HG03432 (cell line): Measurements from ENCODE around the gene PSMD13.

Source experiments
- ATAC-seq: cut with Tn5 transposase; IDR thresholded peaks from one replicate; pipeline ENCODE4 v1.9.1; 2021; ENCODE audit warnings: mild to moderate bottlenecking, moderate library complexity; ENCODE audit not compliant: unreplicated experiment

PSMD13 gene

GRCh38 chr11:241634-242033 lies 4.9 kb downstream of the PSMD13 start:
- no peak for ATAC-seq

GRCh38 chr11:244376-244775 lies 7.6 kb downstream of the PSMD13 start:
- no peak for ATAC-seq

GRCh38 chr11:249062-249461 lies 12.3 kb downstream of the PSMD13 start:
- no peak for ATAC-seq

- ATAC-seq = no peak
These were observed 13.5 kb downstream of the PSMD13 start for GRCh38 chr11:250274-250673.

- no peak for ATAC-seq
These were observed 14.0 kb downstream of the PSMD13 start for GRCh38 chr11:250740-251299.

- ATAC-seq = no peak
These were observed 14.8 kb downstream of the PSMD13 start for GRCh38 chr11:251550-251949.

- no peak for ATAC-seq
These were observed 15.9 kb downstream of the PSMD13 start for GRCh38 chr11:252666-253065.

GRCh38 chr11:253160-253885 lies 16.5 kb downstream of the PSMD13 start:
- no peak for ATAC-seq

- ATAC-seq = no peak
These were observed 17.1 kb downstream of the PSMD13 start for GRCh38 chr11:253886-254270.

- ATAC-seq = no peak
These were observed 18.4 kb downstream of the PSMD13 start for GRCh38 chr11:255176-255575.

- ATAC-seq = no peak
These were observed 19.0 kb downstream of the PSMD13 start for GRCh38 chr11:255816-256215.

- no peak for ATAC-seq
These were observed 20.4 kb downstream of the PSMD13 start for GRCh38 chr11:256952-257737.

- ATAC-seq = no peak
These were observed 21.2 kb downstream of the PSMD13 start for GRCh38 chr11:257766-258493.

- no peak for ATAC-seq
These were observed 22.6 kb downstream of the PSMD13 start for GRCh38 chr11:259413-259812.

- no peak for ATAC-seq
These were observed 24.8 kb downstream of the PSMD13 start for GRCh38 chr11:261624-262023.

- ATAC-seq = no peak
These were observed 30.1 kb downstream of the PSMD13 start for GRCh38 chr11:266676-267439.

- ATAC-seq = peak; percentile 19
These were observed 30.8 kb downstream of the PSMD13 start for GRCh38 chr11:267491-267994.

GRCh38 chr11:268716-269145 lies 32.0 kb downstream of the PSMD13 start:
- ATAC-seq = peak; percentile 48

- peak; percentile 75 for ATAC-seq
These were observed 32.5 kb downstream of the PSMD13 start for GRCh38 chr11:269146-269890.
